Stimulated activated CD4-positive, alpha-beta T cell treated with anti-CD3 and anti-CD28 coated beads, Interleukin-1b, Interleukin-23, amount 100 ng/mL, for 24 hours (primary cell): Measurements from ENCODE around the gene ZDHHC11B.
"Not testable (repeated sequence)": the region's sequence is repeated elsewhere in the genome, so short reads cannot be mapped to it uniquely, and the experiment has no call there.

ENCODE experiments used
- DNase-seq, 4 experiments: peaks; one replicate each; pipeline ENCODE4 v3.0.0-alpha.2; 2020; ENCODE audit warnings: low read depth in 4 of 4, low spot score in 1 of 4

The ZDHHC11B gene

DNA sequence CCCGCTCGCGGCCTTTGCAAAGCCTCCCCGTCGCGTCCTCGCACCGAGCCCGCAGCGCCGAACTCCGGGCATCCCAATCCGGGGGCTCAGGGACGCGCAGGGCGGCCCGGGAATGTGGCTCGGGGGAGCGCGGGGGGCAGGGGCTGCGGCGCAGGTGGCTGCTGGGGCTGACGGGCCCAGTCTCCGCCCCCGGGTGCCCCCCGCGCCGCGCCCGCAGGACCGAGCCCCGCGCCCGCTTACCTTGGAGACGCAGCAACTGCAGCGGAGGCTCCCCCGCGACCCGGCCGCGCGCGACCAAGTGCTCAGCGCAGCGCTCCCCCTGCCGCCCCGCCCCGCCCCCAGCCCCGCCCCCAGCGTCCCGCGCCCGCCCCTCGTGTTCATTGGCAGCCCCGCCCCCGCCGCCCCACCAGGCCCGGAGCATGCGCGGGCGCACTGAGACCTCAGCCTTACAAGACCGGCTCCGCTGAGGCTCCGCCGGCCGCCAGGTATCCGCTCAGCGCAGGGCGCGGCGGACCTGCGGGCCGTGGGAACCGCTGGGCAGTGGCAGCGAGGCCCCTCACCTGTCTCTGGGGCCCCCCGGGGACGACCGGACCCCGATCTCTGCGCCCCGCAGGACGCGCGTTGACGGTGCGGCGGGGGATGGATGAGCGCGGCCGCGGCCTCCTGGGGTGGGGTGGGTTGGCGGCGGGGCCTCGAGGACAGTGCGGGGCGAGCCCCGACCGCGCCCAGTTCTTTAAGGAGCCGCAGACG, at the start of gene ZDHHC11B:
Gene ZDHHC11B, minus strand, starts transcription at position 302 of the 750 bp plus-strand sequence. CDS start 17,810 bp downstream, outside the sequence.
- DNase-seq, result peak; percentile 91 to 96 (median 93)

DNA sequence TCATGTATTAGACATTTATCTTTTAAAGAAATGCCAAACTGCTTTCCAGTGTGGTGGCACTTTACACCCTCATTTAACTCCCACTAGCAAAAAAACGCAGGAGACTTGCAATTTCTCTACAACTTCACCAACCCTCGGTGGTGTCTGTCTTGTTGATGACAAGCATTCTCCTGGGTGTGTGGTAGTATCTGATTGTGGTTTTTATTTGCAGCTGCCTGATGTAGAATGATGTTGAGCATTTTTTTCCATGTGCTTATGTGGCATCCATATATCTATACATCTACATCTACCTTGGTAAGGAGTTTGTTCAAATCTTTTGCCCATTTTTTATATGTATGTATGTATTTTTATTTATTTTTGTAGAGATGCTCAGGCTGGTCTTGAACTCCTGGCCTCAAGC, 49.5 kb upstream of the ZDHHC11B start:
- not testable (repeated sequence) for DNase-seq

DNA sequence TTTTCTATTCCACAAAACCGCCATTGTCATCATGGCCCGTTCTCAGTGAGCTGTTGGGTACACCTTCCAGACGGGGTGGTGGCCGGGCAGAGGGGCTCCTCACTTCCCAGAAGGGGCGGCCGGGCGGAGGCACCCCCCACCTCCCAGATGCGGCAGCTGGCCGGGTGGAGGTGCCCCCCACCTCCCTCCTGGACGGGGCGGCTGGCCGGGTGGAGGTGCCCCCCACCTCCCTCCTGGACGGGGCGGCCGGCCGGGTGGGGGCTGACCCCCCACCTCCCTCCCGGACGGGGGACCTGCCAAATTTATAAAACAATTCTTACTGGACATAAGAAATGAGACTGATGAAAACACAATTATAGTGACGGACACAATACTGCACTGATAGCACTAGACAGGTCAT, 43.7 kb upstream of the ZDHHC11B start:
- DNase-seq, result not testable (repeated sequence)

- DNase-seq, result not testable (repeated sequence)
Observed at GRCh38 chr5:825544-825943, 41.0 kb upstream of the ZDHHC11B start.

DNA sequence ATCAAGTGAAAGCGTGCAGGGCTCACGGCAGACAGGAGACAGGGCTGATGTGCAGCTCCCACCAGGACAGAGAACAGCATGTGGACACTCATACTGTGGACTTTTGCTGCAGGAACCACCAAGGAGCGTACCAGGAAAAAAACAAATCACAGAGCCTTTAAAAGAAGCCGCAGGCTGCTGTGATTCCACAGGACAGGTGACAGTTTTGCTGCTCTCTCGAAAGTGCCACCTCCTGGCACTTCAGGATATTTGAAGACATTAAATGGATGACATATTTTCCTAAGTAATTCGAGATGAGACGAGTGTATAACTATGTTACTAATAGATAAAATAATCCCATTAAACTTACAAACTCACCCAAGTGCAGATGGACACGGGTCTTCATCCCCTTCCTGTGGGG, 37.0 kb upstream of the ZDHHC11B start:
- DNase-seq, result no peak

- DNase-seq, result no peak
Observed at GRCh38 chr5:820245-820644, 35.7 kb upstream of the ZDHHC11B start.

DNA sequence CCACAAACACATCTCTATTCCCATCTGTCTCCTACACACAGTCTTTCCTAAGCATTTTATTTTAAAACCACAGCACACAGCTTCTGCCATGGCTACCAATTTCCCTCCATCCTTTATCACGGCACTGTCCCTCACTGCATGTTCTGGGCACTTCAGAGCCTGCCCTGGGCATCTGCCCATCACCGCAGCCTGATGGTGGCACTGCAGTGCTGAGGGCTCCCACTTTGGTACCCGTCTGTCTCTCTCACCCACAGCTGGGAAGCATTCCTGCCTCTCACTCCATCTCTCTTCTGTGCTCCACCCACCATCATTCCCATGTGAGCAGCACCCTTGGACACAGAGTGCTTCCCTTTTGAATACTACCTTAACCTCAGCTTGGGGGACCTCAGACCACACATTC, 34.5 kb upstream of the ZDHHC11B start:
- DNase-seq, result no peak

DNA sequence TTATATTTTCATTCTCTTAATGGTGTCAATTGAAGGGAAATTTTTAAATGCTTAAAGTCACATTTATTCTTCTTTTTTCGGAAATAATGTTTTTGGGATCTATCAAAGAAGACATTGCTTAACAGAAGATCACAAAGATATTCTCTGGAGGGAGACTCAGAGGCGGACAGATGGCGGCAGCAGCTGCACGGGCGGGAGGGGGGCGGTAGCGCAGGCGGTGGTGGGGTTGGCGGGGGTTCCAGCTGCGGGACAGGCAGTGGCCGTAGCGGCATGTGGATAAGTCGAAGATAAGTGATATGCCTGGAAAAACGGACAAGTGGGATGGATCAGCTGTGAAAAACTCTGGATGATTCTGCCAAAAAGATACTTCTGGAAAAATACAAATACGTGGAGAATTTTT, 31.6 kb upstream of the ZDHHC11B start:
- no peak for DNase-seq

- DNase-seq, result no peak
Observed at GRCh38 chr5:815449-815848, 30.9 kb upstream of the ZDHHC11B start.

GRCh38 chr5:813575-813974, 29.0 kb upstream of the ZDHHC11B start:
- not testable (repeated sequence) for DNase-seq

DNA sequence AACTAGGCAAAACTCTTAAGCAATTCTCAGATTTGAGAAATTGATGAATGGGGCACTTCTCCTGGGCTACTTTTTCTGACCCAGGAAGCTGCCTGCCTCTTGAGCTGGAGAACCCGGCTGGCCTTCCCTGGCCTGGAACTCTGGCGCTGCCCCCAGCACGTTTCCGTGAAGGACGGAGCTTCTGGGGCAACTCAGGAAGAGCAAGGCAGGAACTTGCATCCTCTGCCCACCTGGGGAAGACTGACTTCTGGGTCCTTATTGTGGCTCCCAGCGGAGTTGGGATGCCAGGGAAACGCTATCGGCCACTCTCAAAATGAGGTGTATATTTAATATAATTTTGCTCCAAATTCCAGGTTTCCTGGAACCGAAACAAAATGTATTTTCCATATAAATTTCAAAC, 26.9 kb upstream of the ZDHHC11B start:
- DNase-seq, result not testable (repeated sequence)

DNA sequence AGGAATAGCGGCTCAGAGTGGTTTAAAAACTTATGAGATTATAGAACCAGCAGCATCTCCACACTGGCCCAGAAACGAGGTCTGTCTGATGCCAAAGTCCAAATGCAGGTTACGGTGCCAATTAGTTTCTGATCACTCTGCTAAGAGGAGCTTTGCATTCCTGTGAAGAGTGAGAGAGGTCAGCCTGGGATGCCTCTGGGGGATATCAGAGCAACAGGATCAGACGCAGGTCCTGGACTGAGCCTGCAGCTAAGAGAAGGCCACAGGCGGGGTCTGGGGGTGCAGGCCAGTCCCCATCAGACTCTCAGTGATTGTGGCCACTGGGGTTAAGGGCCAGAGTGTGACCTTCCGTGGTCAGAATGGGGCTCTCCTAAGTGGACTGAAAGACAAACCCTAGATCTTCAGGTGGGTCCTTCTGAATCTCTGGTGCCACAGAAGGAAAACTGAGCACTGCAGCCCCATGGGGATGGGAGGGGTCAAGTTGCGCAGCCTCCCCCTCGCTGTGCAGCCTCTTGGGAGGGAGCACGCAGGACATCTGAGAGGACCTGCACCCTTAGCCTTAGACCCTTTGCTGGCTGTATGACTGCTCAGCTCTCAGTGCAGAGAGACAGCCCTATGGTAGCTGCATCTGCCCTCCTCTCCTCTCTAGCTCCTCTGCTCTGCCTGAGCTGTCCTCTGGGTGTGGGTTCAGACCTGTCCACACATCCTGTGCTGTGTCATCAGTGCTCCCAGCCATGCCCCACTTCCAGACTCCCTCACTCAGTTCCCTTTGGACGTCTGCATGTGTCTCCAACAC, 23.4 kb upstream of the ZDHHC11B start:
- DNase-seq, result not testable (repeated sequence)

GRCh38 chr5:801472-801871, 16.9 kb upstream of the ZDHHC11B start:
- DNase-seq, result no peak

GRCh38 chr5:801055-801454, 16.5 kb upstream of the ZDHHC11B start:
- DNase-seq, result not testable (repeated sequence)

DNA sequence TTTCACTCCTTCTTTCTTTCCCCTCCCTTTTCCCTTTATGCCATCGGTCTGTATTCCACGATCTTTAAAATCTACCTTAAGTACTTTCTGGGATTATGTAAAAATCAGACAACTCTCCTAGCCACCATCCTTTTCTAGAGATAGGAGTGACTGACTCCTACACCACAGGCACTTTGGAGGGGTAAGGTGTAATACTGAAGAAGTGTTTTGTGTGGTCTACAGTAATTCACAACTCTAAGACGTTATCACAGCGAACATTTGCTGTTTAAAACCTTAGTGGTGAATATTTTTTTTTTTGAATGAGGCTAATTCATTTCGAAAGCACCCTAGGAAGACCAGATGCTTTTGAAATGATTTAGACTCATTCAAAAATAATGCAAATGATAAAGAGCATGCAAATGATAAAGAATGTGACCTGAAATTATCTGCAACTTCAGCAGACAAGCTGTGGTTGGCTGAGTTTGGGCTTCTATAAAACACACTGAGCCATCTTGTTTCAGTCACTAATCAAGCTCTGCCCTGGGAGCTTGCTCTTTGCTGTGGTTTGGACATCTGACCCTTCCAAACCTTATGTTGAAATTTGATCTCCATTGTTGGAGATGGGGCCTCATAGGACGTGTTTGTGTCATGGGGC, 14.1 kb upstream of the ZDHHC11B start:
- DNase-seq, result not testable (repeated sequence)

- DNase-seq, result not testable (repeated sequence)
Observed at GRCh38 chr5:797986-798385, 13.5 kb upstream of the ZDHHC11B start.

GRCh38 chr5:795873-796272, 11.3 kb upstream of the ZDHHC11B start:
- DNase-seq, result not testable (repeated sequence)

DNA sequence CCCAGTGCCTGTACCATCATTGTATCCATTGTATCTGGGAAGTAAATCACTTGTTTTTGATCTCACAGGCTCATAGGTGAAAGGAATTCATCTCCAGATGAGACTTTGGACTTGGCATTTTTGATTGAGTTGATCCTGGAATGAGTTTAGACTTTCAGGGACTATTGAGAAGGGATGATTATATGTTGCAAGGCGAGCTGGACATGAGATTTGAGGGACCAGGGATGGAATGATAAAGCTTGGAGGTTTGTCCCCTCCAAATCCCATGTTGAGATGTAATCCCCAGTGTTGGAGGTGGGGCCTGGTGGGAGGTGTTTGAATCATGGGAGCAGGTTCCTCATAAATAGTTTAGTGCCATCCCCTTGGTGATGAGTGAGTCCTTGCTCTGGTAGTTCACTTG, 10.4 kb upstream of the ZDHHC11B start:
- DNase-seq, result not testable (repeated sequence)

GRCh38 chr5:788703-789102, 4.2 kb upstream of the ZDHHC11B start:
- DNase-seq, result not testable (repeated sequence)

DNA sequence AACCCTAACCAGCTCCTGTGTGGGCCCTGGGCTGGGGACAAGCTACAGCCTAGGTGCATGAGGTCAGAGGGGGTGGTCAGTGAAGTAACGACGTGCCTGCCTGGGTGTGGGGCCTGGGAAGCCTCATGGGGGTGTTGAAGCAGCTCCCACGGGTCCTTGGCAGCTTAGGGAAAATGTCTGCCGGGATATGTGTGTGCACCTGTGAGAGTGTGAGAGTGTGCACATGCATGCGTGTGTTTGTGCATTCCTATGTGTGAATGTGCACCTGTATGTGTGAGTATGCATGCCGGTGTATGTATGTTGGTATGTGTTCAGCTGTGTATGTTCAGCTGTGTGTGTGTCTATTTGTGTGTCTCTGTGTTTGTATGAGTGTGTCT, 3.3 kb upstream of the ZDHHC11B start:
- DNase-seq, result not testable (repeated sequence)

GRCh38 chr5:787224-787856, 2.8 kb upstream of the ZDHHC11B start:
- DNase-seq, result not testable (repeated sequence)
